ENCODE measurements around the gene CELF1.

CELF1 gene

DNA sequence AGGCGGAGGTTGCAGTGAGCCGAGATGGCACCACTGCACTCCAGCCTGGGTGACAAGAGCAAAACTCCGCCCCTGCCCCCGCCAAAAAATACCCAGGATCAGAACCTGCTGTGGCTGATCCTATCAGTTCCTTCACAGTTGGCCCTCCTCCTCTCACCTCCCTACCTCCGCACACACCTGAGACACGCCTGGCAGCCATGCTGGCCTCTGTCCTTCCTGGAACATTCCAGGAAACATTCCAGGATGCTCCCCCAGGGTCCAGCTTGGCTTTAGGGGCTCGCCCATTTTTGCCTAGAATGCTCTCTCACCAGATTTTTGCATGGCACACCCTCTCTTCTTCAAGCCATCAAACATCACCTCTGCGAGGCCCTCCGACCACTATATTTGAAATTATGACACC is 106.1 kb downstream of the CELF1 start:
- no peak for TF ChIP-seq CREB1 (IDR thresholded peaks at IDR 0.05; ENCODE audit: low read depth)
- TF ChIP-seq, protein P1, sequence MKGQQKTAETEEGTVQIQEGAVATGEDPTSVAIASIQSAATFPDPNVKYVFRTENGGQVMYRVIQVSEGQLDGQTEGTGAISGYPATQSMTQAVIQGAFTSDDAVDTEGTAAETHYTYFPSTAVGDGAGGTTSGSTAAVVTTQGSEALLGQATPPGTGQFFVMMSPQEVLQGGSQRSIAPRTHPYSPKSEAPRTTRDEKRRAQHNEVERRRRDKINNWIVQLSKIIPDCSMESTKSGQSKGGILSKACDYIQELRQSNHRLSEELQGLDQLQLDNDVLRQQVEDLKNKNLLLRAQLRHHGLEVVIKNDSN (IDR thresholded peaks at IDR 0.05) = no peak
- TF ChIP-seq ZBTB7A (IDR thresholded peaks at IDR 0.05; ENCODE audit: low read depth) = no peak
- no peak for TF ChIP-seq YY1 (IDR thresholded peaks at IDR 0.05; ENCODE audit: low read depth)

DNA sequence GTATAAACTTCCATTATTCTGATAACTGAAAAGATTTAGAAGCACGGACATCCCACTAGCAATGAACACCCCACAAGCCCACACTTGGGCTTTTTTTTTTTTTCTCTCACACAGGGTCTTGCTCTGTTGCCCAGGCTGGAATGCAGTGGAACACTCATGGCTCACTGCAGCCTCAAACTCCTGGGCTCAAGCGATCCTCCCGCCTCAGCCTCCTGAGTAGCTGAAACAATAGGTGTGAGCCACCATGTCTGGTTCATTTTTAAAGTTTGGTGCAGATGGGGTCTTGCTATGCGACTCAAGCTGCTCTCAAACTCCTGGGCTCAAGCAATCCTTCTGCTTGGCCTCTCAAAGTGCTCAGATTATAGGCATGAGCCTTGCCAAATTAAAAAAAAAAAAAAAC is 107.1 kb downstream of the CELF1 start:
- TF ChIP-seq CEBPB (IDR thresholded peaks at IDR 0.05) (no peak), EP300 (IDR thresholded peaks at IDR 0.05; ENCODE audit: borderline replicate concordance) (no peak), CREB1 (IDR thresholded peaks at IDR 0.05; ENCODE audit: low read depth) (no peak), TAF1 (IDR thresholded peaks at IDR 0.05; ENCODE audit: low read depth) (no peak), ZBTB7A (IDR thresholded peaks at IDR 0.05; ENCODE audit: low read depth) (no peak), FOXM1 (IDR thresholded peaks at IDR 0.05; ENCODE audit: borderline replicate concordance, low read depth) (no peak), YY1 (IDR thresholded peaks at IDR 0.05; ENCODE audit: low read depth) (no peak)
- TF ChIP-seq, protein P1 (IDR thresholded peaks at IDR 0.05) = no peak
- TF ChIP-seq, protein P2, sequence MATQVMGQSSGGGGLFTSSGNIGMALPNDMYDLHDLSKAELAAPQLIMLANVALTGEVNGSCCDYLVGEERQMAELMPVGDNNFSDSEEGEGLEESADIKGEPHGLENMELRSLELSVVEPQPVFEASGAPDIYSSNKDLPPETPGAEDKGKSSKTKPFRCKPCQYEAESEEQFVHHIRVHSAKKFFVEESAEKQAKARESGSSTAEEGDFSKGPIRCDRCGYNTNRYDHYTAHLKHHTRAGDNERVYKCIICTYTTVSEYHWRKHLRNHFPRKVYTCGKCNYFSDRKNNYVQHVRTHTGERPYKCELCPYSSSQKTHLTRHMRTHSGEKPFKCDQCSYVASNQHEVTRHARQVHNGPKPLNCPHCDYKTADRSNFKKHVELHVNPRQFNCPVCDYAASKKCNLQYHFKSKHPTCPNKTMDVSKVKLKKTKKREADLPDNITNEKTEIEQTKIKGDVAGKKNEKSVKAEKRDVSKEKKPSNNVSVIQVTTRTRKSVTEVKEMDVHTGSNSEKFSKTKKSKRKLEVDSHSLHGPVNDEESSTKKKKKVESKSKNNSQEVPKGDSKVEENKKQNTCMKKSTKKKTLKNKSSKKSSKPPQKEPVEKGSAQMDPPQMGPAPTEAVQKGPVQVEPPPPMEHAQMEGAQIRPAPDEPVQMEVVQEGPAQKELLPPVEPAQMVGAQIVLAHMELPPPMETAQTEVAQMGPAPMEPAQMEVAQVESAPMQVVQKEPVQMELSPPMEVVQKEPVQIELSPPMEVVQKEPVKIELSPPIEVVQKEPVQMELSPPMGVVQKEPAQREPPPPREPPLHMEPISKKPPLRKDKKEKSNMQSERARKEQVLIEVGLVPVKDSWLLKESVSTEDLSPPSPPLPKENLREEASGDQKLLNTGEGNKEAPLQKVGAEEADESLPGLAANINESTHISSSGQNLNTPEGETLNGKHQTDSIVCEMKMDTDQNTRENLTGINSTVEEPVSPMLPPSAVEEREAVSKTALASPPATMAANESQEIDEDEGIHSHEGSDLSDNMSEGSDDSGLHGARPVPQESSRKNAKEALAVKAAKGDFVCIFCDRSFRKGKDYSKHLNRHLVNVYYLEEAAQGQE (IDR thresholded peaks at IDR 0.05; ENCODE audit: low read depth) = no peak

DNA sequence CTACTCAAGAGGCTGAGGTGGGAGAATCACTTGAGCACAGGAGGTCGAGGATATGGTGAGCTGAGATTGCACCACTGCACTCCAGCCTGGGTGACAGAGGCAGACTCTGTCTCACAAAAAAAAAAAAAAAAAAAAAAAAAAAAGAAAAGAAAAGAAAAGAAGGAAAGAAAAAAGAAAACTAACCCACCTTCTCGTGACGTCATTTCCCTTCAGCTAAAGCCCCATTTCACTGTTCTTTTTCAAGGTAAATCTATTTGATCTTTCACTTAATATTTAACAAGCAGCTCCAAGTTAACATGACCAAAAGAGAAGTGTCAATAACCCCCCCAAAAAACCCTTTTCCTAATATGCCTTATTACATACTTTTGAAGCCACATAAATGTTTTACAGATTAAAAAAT is 109.1 kb downstream of the CELF1 start:
- TF ChIP-seq EP300 (IDR thresholded peaks at IDR 0.05; ENCODE audit: borderline replicate concordance) (no peak), TEAD4 (IDR thresholded peaks at IDR 0.05) (no peak), EGR1 (IDR thresholded peaks at IDR 0.05) (no peak), ZBTB7A (IDR thresholded peaks at IDR 0.05; ENCODE audit: low read depth) (no peak), CEBPB (IDR thresholded peaks at IDR 0.05) (no peak), TAF1 (IDR thresholded peaks at IDR 0.05; ENCODE audit: low read depth) (no peak), NFIC (IDR thresholded peaks at IDR 0.05) (no peak), CREB1 (IDR thresholded peaks at IDR 0.05; ENCODE audit: low read depth) (no peak), YY1 (IDR thresholded peaks at IDR 0.05; ENCODE audit: low read depth) (no peak), TCF12 (IDR thresholded peaks at IDR 0.05; ENCODE audit: low read depth) (no peak), FOXM1 (IDR thresholded peaks at IDR 0.05; ENCODE audit: borderline replicate concordance, low read depth) (no peak)
- TF ChIP-seq, protein P3, sequence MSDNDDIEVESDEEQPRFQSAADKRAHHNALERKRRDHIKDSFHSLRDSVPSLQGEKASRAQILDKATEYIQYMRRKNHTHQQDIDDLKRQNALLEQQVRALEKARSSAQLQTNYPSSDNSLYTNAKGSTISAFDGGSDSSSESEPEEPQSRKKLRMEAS (IDR thresholded peaks at IDR 0.05) = no peak
- TF ChIP-seq, protein P2 (IDR thresholded peaks at IDR 0.05; ENCODE audit: low read depth) = no peak
- TF ChIP-seq, protein P1 (IDR thresholded peaks at IDR 0.05) = no peak

DNA sequence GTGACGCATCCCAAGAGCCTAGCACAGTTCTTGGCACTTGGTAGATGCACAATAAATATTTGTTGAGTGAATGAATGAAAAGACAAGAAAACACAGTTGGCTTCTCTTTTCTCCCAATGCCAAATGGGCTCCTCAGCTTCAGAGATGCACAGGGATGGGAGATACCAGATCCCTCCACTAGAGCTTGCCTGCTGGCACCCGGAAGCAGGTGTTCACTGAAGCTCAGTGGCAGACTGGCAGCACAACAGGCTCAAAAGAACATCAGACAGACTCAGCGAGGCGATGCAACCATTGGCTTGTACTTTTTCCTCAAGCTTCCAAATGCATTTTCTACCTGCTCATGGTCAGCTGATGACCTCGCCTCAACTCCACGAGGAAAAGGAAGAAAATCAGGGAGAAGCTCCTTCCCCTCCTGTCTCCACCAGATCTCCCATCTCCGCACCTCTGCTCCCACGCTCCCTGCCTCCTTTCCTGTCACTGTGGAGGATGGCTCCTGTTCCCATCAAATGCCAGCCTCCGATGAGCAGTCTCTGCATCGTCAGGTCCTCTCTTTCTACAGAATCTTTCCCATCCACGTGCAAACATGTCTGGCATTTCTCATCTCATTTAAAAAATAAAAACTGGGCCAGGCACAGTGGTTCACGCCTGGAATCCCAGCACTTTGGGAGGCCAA is 109.8 kb downstream of the CELF1 start:
- no peak for TF ChIP-seq EGR1 (IDR thresholded peaks at IDR 0.05)
- TF ChIP-seq TAF1 (IDR thresholded peaks at IDR 0.05; ENCODE audit: low read depth) = no peak
- TF ChIP-seq, protein P3 (IDR thresholded peaks at IDR 0.05) = no peak
- TF ChIP-seq TEAD4 (IDR thresholded peaks at IDR 0.05) = no peak
- TF ChIP-seq CREB1 (IDR thresholded peaks at IDR 0.05; ENCODE audit: low read depth) = no peak
- no peak for TF ChIP-seq RAD21 (IDR thresholded peaks at IDR 0.05; ENCODE audit: low read depth)
- TF ChIP-seq TCF12 (IDR thresholded peaks at IDR 0.05; ENCODE audit: low read depth) = no peak
- TF ChIP-seq NFIC (IDR thresholded peaks at IDR 0.05) = no peak
- TF ChIP-seq, protein P2 (IDR thresholded peaks at IDR 0.05; ENCODE audit: low read depth) = no peak
- TF ChIP-seq ZBTB7A (IDR thresholded peaks at IDR 0.05; ENCODE audit: low read depth) = no peak
- no peak for TF ChIP-seq YY1 (IDR thresholded peaks at IDR 0.05; ENCODE audit: low read depth)
- TF ChIP-seq, protein P1 (IDR thresholded peaks at IDR 0.05) = no peak
- TF ChIP-seq CEBPB (IDR thresholded peaks at IDR 0.05) = no peak
- no peak for TF ChIP-seq FOXM1 (IDR thresholded peaks at IDR 0.05; ENCODE audit: borderline replicate concordance, low read depth)
- no peak for TF ChIP-seq EP300 (IDR thresholded peaks at IDR 0.05; ENCODE audit: borderline replicate concordance)

Data from Ishikawa (cell line).